Activated T-cell treated with anti-CD3 and anti-CD28 coated beads for 24 hours (primary cell): ENCODE measurements around the gene CCDC90B.

Experiments used
- DNase-seq: peaks from one replicate; pipeline ENCODE4 v3.0.0-alpha.2; 2020; ENCODE audit warnings: low read depth

The CCDC90B gene

GRCh38 chr11:83235825-83236224 lies 50.3 kb downstream of the CCDC90B start:
- no peak for DNase-seq

GRCh38 chr11:83223457-83223856 lies 62.7 kb downstream of the CCDC90B start:
- no peak for DNase-seq

- DNase-seq = no peak
Measured at GRCh38 chr11:83222499-83222898, 63.7 kb downstream of the CCDC90B start.

GRCh38 chr11:83221694-83222093 lies 64.5 kb downstream of the CCDC90B start:
- no peak for DNase-seq

- no peak for DNase-seq
Measured at GRCh38 chr11:83220260-83220659, 65.9 kb downstream of the CCDC90B start.

- DNase-seq = no peak
Measured at GRCh38 chr11:83219095-83219494, 67.1 kb downstream of the CCDC90B start.
